Fibroblast of villous mesenchyme (primary cell): ENCODE data around the gene FRMD1. TPM values are rescaled to one million over a fixed set of nuclear protein-coding genes. Genes with fewer than 3 reads are reported as not detected.

Source experiments
- DNase-seq: peaks from one replicate; pipeline ENCODE4 v3.0.0-alpha.2; 2010; ENCODE audit warnings: low read depth
- H3K4me3 ChIP-seq: 2 replicates; pipeline ENCODE4 v1.5.1; 2011; ENCODE audit warnings: low read depth, mild to moderate bottlenecking, low read length
- CTCF ChIP-seq: IDR thresholded peaks from 2 replicates; pipeline ENCODE4 v1.5.1; 2012; ENCODE audit warnings: low read depth, mild to moderate bottlenecking, low read length; ENCODE audit not compliant: insufficient read depth
- total RNA-seq: library from RNA; depleted of rRNA; stranded (reverse); fragments of >200 nt; gene quantifications from 2 replicates; pipeline ENCODE4 v1.2.3, GENCODE V29; 2012

The FRMD1 gene
- not detected in 2 replicates for total RNA-seq

DNA sequence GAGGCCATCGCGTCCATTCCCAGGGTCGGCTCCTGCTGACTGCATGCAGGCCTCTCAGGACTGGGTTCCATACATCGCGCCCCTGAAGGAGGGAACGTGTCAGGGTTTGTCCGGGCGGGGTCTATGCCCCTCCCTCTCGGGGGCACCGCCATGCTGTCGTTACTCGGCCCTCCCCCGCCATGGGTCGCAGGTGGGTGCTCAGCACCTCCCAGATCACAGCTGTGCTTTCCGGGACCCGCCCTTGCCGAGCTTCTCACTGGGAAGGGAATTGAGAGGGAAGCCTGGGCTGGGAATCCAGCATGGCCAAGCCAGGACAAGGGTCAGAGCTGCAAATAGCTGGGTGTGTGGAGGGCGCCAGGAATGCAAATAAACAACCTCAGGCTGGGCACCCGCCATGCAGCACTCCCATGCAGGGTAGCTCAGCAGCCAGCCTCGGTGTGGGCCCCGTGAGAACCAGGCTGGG lies at the start of gene FRMD1:
TSS of gene FRMD1 (minus strand) at position 270 of the 463 bp plus-strand sequence. CDS start at position 152, 118 bp downstream.
- no peak for TF ChIP-seq CTCF
- H3K4me3 ChIP-seq, result no peak within 1 kb of the TSS
- DNase-seq, result no peak

GRCh38 chr6:168128006-168128630 lies 49.1 kb upstream of the FRMD1 start:
- TF ChIP-seq CTCF, result no peak
- H3K4me3 ChIP-seq, result no peak overlapping the region
- no peak for DNase-seq

GRCh38 chr6:168127384-168127868 lies 48.4 kb upstream of the FRMD1 start:
- no peak for DNase-seq
- TF ChIP-seq CTCF, result no peak

DNA sequence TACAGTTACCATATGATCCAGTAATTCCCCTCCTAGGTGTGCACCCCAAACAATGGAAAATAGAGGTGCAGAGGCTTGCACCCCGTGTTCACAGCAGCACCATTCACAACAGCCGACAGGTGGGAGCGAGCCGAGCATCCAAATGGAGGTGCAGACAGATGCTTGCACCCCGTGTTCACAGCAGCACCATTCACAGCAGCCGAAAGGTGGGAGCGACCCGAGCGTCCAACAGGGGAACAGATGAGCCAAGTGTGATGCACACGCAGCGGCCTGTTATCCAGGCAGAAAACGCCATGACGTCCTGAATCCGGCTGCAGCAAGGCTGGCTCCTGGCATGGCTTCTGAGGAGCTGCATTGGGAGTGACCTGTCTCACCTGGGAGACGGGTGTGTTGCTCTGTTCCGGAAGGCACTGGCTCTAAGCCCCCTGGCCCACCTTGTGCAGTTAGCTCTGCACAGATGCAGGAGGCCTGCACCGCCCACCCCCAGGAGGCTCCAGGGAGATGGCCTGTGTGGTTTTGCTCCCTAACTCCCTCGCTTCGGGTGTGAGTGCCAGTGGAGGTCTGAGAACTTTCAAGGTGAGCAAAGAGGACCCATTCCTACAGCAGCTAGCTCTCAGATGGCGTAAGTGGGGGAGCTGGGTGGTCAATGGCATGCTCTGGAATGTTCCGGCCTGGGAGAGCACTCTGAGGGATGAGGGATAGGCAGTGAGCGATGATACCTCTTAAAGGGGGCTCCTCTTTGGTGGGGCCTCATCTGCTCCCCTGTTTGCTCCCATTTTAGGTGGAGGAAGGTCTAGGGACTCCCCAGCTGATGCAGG lies 47.8 kb upstream of the FRMD1 start:
- no peak for DNase-seq
- no peak for TF ChIP-seq CTCF
- H3K4me3 ChIP-seq, result no peak overlapping the region

More at GRCh38 chr6:168127384-168127868, 48.4 kb upstream of the FRMD1 start:
- H3K4me3 ChIP-seq, result no peak overlapping the region

DNA sequence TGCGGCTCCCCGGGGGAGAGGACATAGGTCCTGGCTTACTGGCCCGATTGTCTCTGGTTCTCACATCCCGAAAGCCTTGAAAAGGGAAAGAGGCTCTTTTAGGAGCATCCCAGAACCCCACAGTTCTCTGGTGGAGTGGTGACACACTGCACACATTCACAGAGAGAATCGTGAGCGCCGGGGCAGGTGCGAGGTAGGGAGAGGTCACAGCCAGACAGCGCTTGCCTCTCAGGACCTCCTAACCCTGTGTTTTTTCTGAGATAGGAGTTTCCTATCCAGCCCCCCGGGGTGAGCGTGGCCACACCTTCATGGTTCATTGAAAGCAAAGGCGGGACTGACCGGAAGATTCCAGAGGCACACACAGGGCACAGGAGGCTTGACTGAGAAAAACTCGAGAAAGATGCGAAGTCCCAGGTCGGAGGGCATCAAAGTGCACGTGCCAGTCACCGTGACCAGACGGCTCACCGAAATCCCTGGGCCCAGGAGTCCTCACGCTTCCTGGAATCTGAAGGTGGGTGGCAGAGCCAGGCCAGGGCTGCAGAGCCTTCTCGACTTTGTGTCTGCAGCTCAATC lies 46.5 kb upstream of the FRMD1 start:
- DNase-seq, result no peak
- TF ChIP-seq CTCF, result no peak
- H3K4me3 ChIP-seq, result no peak overlapping the region

- TF ChIP-seq CTCF, result no peak
- no peak for DNase-seq
- H3K4me3 ChIP-seq, result no peak overlapping the region
These were observed 45.9 kb upstream of the FRMD1 start for GRCh38 chr6:168124921-168125320.
